Inflammatory macrophage treated with lipopolysaccharide for 4 hours (primary cell): ENCODE results near the gene GMCL2.

Experiments
- DNase-seq: peaks from one replicate; pipeline ENCODE4 v3.0.0-alpha.2; 2020

The GMCL2 gene

GRCh38 chr5:178221282-178221681 is 34.1 kb upstream of the GMCL2 start:
- DNase-seq: peak; percentile 73

DNA sequence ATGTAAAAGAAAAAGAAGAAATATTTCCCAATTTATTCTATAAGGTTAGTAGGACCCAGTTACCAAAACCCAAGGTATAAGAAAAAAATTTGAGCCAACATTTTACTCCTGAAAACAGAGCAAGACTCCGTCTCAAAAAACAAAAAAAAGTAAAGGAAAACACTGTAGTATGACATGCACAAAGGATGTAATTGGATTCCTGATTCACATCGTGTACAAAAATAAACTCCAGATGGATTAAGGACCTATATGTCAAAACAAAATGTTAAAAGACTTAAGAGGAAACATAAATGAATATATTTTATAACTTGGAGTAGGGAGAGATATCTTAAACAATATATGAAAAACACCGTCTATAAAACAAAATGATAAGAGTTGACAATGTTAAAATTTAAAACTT is 31.7 kb upstream of the GMCL2 start:
- DNase-seq: no peak

- no peak for DNase-seq
These were observed 31.1 kb upstream of the GMCL2 start for GRCh38 chr5:178218237-178218776.

- DNase-seq: no peak
These were observed 29.6 kb upstream of the GMCL2 start for GRCh38 chr5:178216779-178217178.

- DNase-seq: no peak
These were observed 28.9 kb upstream of the GMCL2 start for GRCh38 chr5:178216088-178216534.

- no peak for DNase-seq
These were observed 28.3 kb upstream of the GMCL2 start for GRCh38 chr5:178215280-178216002.

- no peak for DNase-seq
These were observed 27.1 kb upstream of the GMCL2 start for GRCh38 chr5:178214160-178214803.

DNA sequence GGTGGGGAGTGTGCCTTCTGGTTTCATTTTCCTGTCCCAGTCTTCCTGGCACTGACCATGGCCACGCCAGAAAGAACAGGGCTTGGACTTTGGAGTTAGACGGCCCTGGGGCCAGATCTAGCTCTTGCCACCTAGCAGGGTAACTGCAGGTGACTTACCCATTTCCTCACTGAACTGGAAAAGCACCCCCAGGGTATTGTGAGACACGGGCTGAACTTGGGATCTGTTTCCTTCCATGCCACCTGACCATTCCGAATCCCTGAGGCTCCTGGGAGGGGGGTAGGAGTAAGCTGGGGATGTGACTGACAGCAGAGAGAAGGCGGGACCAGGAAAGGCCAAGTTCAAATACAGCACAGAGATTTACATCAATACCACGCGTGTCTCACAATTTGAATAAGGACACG is 26.6 kb upstream of the GMCL2 start:
- DNase-seq: no peak

DNA sequence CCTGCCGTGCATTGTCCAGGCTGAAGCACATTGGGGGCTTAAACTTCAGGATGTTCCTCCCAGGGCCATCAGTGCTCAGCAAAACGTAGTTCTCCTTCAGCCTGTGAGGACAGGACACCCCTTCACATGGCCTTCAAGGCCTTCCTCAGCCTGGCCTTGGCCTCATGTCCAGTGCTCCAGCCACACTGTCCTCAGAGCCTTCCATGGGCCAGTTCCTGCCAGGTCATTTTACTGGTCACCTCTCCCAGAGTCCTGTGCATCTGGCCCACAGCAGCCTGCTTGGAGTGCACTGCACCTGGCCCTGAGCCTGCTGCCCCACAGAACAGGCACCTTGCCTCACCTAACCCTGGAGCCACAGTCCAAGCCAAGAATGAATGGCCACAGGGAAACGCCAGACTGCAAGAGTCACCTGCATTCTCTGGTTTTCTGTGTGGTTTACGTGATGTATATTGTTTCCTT is 25.9 kb upstream of the GMCL2 start:
- DNase-seq: no peak

- DNase-seq: no peak
These were observed 25.3 kb upstream of the GMCL2 start for GRCh38 chr5:178212241-178213002.

DNA sequence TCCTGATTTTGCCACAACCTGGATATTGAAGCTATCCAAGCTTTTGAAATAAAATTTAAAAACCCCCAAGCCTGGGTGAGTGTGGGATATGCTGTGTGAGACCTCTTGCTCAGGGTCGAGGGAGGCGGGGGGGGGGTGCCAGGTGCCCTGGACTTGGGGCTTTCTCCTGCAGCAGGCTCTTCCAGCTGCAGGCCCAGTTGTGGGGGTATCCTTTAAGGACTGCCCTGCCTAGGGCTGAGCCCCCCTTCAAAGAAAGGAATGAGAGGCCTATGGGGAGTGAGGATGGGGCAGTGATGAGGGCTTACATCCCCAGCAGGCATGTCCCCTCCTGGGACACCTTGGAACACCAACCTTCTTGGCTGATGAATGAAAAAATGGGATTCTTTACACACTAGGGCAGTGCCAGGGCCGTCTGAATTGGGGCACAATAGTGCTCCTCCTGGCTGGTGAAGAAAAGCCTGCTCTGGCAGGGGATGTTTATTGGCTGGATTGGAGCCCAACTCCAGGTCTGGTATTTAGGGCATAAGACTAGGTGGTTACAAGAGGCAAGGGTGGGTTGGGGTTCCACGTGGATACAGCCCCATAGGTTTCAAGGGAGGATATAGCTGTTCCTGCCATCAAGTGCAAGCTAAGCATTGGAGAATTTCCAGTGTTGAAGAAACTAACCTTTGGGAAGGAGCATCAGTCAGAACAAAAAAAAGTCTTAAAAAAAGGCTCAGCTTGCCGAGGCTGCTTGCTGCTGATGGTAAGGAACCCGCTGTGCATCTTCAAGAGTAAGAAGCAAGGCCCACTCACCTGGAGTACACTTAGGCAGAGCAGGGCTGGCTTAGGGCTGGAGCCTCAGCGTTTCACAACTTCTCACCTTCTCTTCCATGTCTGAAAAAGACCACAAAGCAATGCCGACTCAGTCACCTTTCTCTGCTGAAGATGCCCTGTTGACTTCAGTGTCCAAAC is 24.2 kb upstream of the GMCL2 start:
- no peak for DNase-seq

- no peak for DNase-seq
These were observed 23.5 kb upstream of the GMCL2 start for GRCh38 chr5:178210686-178211085.

GRCh38 chr5:178210073-178210535 is 22.9 kb upstream of the GMCL2 start:
- DNase-seq: no peak

- no peak for DNase-seq
These were observed 22.3 kb upstream of the GMCL2 start for GRCh38 chr5:178209334-178210072.

DNA sequence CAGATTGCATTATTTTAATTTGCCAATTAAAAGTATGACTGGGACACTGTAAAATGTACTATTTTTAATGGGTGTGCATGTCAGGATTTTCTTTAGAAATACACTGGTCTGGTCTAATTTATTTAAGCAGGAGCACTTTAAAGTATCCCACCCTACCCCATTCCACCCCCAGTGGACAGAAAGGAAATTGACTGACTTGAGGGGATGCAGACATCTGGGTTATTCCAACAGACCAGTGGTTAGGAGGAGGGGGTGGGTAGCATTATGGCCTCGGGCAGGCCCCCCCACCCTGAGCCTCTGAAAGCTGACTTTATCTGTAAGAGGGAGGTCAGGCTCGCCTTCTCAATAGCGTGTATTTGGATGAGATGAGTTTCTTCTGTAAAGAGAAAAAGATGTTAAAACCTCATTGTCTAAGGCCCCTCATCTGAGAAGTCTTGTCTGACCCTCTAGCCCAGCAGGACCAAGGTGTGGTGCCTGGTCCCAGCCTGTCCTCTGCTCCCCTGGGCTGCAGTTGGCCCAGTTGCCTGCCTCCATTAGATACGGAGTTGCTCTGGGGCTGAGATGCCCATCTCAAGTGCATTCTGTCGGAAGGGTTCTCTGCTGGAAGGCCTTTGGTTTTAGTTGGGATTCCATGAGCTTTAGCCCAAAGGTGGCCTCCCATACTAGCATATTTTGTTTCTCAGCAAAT is 21.5 kb upstream of the GMCL2 start:
- no peak for DNase-seq

DNA sequence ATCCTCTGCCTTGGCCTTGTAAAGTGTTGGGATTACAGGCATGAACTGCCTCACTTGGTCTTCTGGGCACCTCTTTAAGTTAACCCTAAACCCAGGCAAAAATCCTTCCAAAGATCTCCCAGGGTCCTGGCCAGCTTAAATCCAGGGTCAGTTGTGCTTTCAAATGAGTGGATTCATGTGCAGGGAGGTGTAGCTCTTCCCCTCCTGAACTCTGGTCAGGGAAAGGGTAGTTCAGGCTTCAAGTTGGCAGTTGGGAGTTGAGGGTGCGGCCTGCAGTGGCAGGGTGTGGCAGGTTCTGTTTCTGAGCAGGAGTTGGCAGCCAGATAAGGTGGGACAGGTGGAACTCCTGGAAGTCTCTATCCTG is 20.7 kb upstream of the GMCL2 start:
- no peak for DNase-seq

DNA sequence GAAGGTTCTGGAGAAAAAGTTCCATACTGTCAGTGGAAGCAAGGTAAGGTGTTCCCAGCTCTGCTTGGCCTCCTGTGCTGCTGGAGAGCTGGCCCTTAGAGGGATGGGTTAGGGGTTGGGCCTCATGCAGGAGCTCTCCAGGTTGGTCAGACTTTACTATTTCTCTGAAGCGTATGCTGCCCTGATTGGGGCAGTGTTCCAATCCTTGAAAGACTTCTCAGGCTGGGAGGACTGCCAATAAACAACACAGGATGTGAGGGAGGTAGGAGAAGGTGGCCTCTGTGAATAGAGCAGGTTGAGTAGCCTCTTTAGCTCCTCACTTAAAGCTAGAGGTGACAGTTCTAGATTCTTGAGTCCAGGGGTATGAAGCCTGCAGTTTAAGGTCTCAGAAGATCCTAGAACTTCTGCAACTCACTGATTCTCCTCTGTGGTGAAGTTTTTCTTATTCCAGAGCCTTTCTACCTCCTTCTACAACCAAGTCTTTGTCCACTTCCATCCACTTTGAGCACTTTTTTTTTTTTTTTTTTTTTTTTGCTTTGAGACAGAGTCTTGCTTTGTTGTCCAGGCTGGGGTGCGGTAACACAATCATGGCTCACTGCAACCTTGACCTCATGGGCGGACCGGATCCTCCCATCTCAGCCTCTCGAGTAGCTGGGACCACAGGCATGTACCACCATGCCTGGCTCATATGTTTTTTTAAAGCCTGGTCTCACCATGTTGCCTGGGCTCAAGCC is 20.2 kb upstream of the GMCL2 start:
- DNase-seq: no peak

DNA sequence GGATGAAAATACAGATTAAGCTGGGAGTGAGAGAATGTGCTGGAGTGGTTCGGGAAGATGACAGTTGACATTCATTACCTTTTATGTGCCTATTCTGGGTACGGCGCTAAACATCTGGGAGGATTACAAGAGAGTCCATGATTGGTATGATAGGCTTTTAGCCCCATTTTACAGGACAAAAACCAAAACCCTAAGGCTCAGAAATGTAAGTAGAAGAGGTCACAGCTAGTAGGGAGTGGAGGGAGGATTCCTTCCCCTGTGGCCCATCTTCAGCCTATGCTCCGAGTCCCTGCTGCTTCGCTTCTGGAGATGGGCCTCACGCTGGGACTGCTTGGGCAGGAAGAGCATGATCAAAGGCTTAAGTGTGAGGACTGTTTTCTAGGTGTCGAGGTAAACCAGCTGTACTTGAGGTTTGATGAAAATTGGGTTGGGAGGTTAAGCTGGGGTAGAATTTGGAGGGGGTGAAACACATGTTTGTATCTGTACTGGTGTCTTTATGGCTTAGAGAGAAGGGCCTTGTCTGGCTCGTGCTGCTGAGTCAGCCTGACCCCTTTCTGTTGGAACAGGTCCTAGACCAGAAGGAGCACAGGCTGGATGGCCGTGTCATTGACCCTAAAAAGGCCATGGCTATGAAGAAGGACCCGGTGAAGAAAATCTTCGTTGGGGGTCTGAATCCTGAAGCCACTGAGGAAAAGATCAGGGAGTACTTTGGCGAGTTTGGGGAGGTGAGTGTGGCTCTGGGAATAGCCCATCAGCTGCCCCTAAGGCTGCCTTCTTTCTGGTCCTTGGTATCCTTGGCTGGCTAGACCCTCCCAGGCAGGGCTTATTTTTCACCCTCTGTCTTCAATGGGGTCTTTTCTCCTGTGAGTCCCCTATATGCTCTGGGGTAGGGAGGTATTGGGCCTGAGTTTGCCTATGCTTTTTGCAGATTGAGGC is 19.3 kb upstream of the GMCL2 start:
- DNase-seq: no peak

- no peak for DNase-seq
These were observed 18.5 kb upstream of the GMCL2 start for GRCh38 chr5:178205749-178206047.
